GM21723 (cell line): ENCODE results near the gene ZNF554.
"Not testable (repeated sequence)": the region's sequence is repeated elsewhere in the genome, so short reads cannot be mapped to it uniquely, and the experiment has no call there.

Source experiments
- ATAC-seq: cut with Tn5 transposase; IDR thresholded peaks from one replicate; pipeline ENCODE4 v1.9.1; 2021; ENCODE audit warnings: mild to moderate bottlenecking, moderate library complexity; ENCODE audit not compliant: unreplicated experiment

Gene ZNF554

GRCh38 chr19:2806736-2807378 lies 12.8 kb upstream of the ZNF554 start:
- no peak for ATAC-seq

- ATAC-seq: no peak
Observed at GRCh38 chr19:2807379-2808128, 12.1 kb upstream of the ZNF554 start.

GRCh38 chr19:2808129-2808941 lies 11.3 kb upstream of the ZNF554 start:
- ATAC-seq: no peak

GRCh38 chr19:2809387-2810140 lies 10.1 kb upstream of the ZNF554 start:
- ATAC-seq: no peak

- ATAC-seq: no peak
Observed at GRCh38 chr19:2810141-2811091, 9.3 kb upstream of the ZNF554 start.

- ATAC-seq: no peak
Observed at GRCh38 chr19:2811221-2811722, 8.4 kb upstream of the ZNF554 start.

GRCh38 chr19:2811735-2812413 lies 7.8 kb upstream of the ZNF554 start:
- ATAC-seq: no peak

- no peak for ATAC-seq
Observed at GRCh38 chr19:2812414-2813234, 7.0 kb upstream of the ZNF554 start.

GRCh38 chr19:2813235-2814160 lies 6.2 kb upstream of the ZNF554 start:
- no peak for ATAC-seq

- no peak for ATAC-seq
Observed at GRCh38 chr19:2814426-2814825, 5.2 kb upstream of the ZNF554 start.

GRCh38 chr19:2815191-2815614 lies 4.5 kb upstream of the ZNF554 start:
- no peak for ATAC-seq

- ATAC-seq: no peak
Observed at GRCh38 chr19:2815923-2816322, 3.7 kb upstream of the ZNF554 start.

- ATAC-seq: no peak
Observed at GRCh38 chr19:2816641-2817040, 3.0 kb upstream of the ZNF554 start.

- ATAC-seq: not testable (repeated sequence)
Observed at GRCh38 chr19:2817237-2817829, 2.3 kb upstream of the ZNF554 start.

GRCh38 chr19:2820112-2820702 lies 539 bp downstream of the ZNF554 start:
- ATAC-seq: peak; percentile 30

GRCh38 chr19:2822846-2823245 lies 3.2 kb downstream of the ZNF554 start:
- ATAC-seq: no peak
